IMR-90 (cell line): Measurements from ENCODE around the gene TUFM. TPM values are rescaled to one million over a fixed set of nuclear protein-coding genes. Genes with fewer than 3 reads are reported as not detected.

Experiments used
- ATAC-seq: fragments of 200-7000 bp; cut with Tn5 transposase; 2 replicates; pipeline ENCODE4 v1.9.1; 2020; ENCODE audit warnings: low read depth, mild to moderate bottlenecking, moderate library complexity
- BruUV-seq: library from RNA; stranded (reverse); fragments of 400-500 nt; replicated peaks from 2 replicates; lab custom pipeline; 2021; lab: Mats Ljungman, UMichigan
- CTCF ChIA-PET: fragments of 300-600 bp; formaldehyde crosslinking; extraction: SDS; loops from one replicate; lab custom pipeline; 2021; ENCODE audit warnings: antibody characterized with exemption; lab: Yijun Ruan, JAX
- POLR2A ChIA-PET: fragments of 300-600 bp; sonication (Branson Sonifier 250); formaldehyde crosslinking; loops from one replicate; lab custom pipeline; 2022; ENCODE audit warnings: antibody characterized with exemption; ENCODE audit not compliant: unreplicated experiment; lab: Charles Lee
- DNase-seq: peaks from one replicate; pipeline ENCODE4 v3.0.0; 2013
- H2AFZ ChIP-seq: replicated peaks from 2 replicates; pipeline ENCODE3; 2013; ENCODE audit warnings: low read length, mild to moderate bottlenecking; ENCODE audit not compliant: poor library complexity
- H2AK5ac ChIP-seq: 2 replicates; pipeline ENCODE4 v1.6.1; 2013; ENCODE audit warnings: low read depth, low read length, inconsistent platforms
- H2AK9ac ChIP-seq: replicated peaks from 2 replicates; pipeline ENCODE3; 2013; ENCODE audit warnings: mild to moderate bottlenecking, low read depth, low read length, moderate library complexity; ENCODE audit not compliant: poor library complexity
- H2BK120ac ChIP-seq: 2 replicates; pipeline ENCODE4 v1.6.1; 2013; ENCODE audit warnings: low read depth, low read length, inconsistent platforms
- H2BK15ac ChIP-seq: 3 replicates; pipeline ENCODE4 v1.6.1; 2013; ENCODE audit warnings: low read depth, low read length, inconsistent platforms
- H2BK20ac ChIP-seq: 2 replicates; pipeline ENCODE4 v1.6.1; 2013; ENCODE audit warnings: low read depth, mild to moderate bottlenecking, inconsistent platforms, low read length, moderate library complexity
- H2BK5ac ChIP-seq: 2 replicates; pipeline ENCODE4 v1.6.1; 2013; ENCODE audit warnings: mild to moderate bottlenecking, low read depth, low read length, inconsistent platforms; ENCODE audit not compliant: poor library complexity, severe bottlenecking
- H3K14ac ChIP-seq: replicated peaks from 2 replicates; pipeline ENCODE4 v1.6.1; 2013; ENCODE audit warnings: low read depth, low read length, inconsistent platforms
- H3K18ac ChIP-seq: 2 replicates; pipeline ENCODE4 v1.6.1; 2013; ENCODE audit warnings: low read depth, low read length, control low read depth
- H3K23ac ChIP-seq: 2 replicates; pipeline ENCODE4 v1.6.1; 2013; ENCODE audit warnings: low read depth, low read length, inconsistent platforms
- H3K27ac ChIP-seq: 2 replicates; pipeline ENCODE4 v1.5.1; 2013; ENCODE audit warnings: mild to moderate bottlenecking, control low read depth, low read length; ENCODE audit not compliant: insufficient read depth
- H3K27me3 ChIP-seq: 2 replicates; pipeline ENCODE4 v1.6.1; 2013; ENCODE audit warnings: low read length; ENCODE audit not compliant: control insufficient read depth, insufficient read depth
- H3K36me3 ChIP-seq: 2 replicates; pipeline ENCODE4 v1.6.1; 2013; ENCODE audit warnings: low read length, mixed read lengths; ENCODE audit not compliant: control insufficient read depth, insufficient read depth
- H3K4ac ChIP-seq: 2 replicates; pipeline ENCODE4 v1.6.1; 2013; ENCODE audit warnings: low read depth, low read length, inconsistent platforms
- H3K4me1 ChIP-seq: 2 replicates; pipeline ENCODE4 v1.6.1; 2013; ENCODE audit warnings: low read length, mixed read lengths; ENCODE audit not compliant: control insufficient read depth, insufficient read depth
- H3K4me2 ChIP-seq: 2 replicates; pipeline ENCODE4 v1.6.1; 2013; ENCODE audit warnings: low read depth, mild to moderate bottlenecking, control low read depth, low read length, moderate library complexity
- H3K4me3 ChIP-seq: 2 replicates; pipeline ENCODE4 v1.5.1; 2013; ENCODE audit warnings: low read depth, mild to moderate bottlenecking, control low read depth, low read length, moderate library complexity; ENCODE audit not compliant: insufficient read depth
- H3K56ac ChIP-seq: 2 replicates; pipeline ENCODE4 v1.6.1; 2013; ENCODE audit warnings: low read length, inconsistent platforms; ENCODE audit not compliant: insufficient read depth; ENCODE audit errors: extremely low read depth
- H3K79me1 ChIP-seq, 2 experiments: 2 replicates each; pipeline ENCODE4 v1.6.1; 2013; ENCODE audit warnings: low read length in 2 of 2, inconsistent platforms in 1 of 2, low read depth in 1 of 2
- H3K9ac ChIP-seq: 2 replicates; pipeline ENCODE4 v1.6.1; 2013; ENCODE audit warnings: low read depth, low read length, control low read depth
- H3K9me1 ChIP-seq: 2 replicates; pipeline ENCODE4 v1.6.1; 2013; ENCODE audit warnings: low read length, inconsistent platforms; ENCODE audit not compliant: insufficient read depth
- H3K9me3 ChIP-seq: 2 replicates; pipeline ENCODE4 v1.6.1; 2013; ENCODE audit warnings: low read length; ENCODE audit not compliant: control insufficient read depth, insufficient read depth
- H4K20me1 ChIP-seq: 2 replicates; pipeline ENCODE4 v1.6.1; 2013; ENCODE audit warnings: low read length, inconsistent platforms; ENCODE audit not compliant: insufficient read depth
- H4K5ac ChIP-seq: 2 replicates; pipeline ENCODE4 v1.6.1; 2013; ENCODE audit warnings: mild to moderate bottlenecking, low read depth, low read length, control low read depth
- H4K8ac ChIP-seq, 2 experiments: 2 replicates each; pipeline ENCODE4 v1.6.1; 2013; ENCODE audit warnings: low read depth in 2 of 2, low read length in 2 of 2, control low read depth in 1 of 2, inconsistent platforms in 1 of 2
- H4K91ac ChIP-seq: 2 replicates; pipeline ENCODE4 v1.6.1; 2013; ENCODE audit warnings: low read depth, low read length, inconsistent platforms; ENCODE audit not compliant: insufficient read depth
- CTCF ChIP-seq: conservative IDR thresholded peaks from 2 replicates; pipeline ENCODE4 v1.5.1; 2012; ENCODE audit warnings: mild to moderate bottlenecking, low read depth, low read length, improper control_type of control experiment
- FOS ChIP-seq: fragments of 150-350 bp; IDR thresholded peaks from 2 replicates; pipeline ENCODE4 v1.6.1; 2016; ENCODE audit warnings: low read depth, low read length
- WGBS, 2 experiments: methylation state at CpG; one replicate each; pipeline versions ENCODE4 v1.1.5 to v1.1.7; 2013; ENCODE audit warnings: missing lambda C conversion rate in 2 of 2; ENCODE audit not compliant: insufficient read length in 1 of 2; ENCODE audit errors: extremely low coverage in 2 of 2; 5-methylcytosine and 5-hydroxymethylcytosine counted together
- dilution Hi-C: fragments of 300-500 bp; cut with HindIII; formaldehyde crosslinking; loops from one replicate; pipeline ENCODE4 v1.14.3; 2018; ENCODE audit warnings: low sequenced_read_pairs; ENCODE audit not compliant: unreplicated experiment
- in situ Hi-C: fragments of 300-500 bp; cut with MboI; formaldehyde crosslinking; loops from 3 replicates; pipeline ENCODE4 v1.14.3; 2019; ENCODE audit warnings: low sequenced_read_pairs, inconsistent platforms, mixed read lengths
- intact Hi-C: fragments of 100-400 bp; cut with micrococcal nuclease; formaldehyde crosslinking; loops from 2 replicates; pipeline ENCODE4 v1.10.0; 2022
- polyA plus RNA-seq, 3 experiments: library from polyadenylated mRNA; depleted of rRNA; stranded (reverse); fragments of >200 nt; gene quantifications; 2 replicates each; pipeline ENCODE4 v1.2.3, GENCODE V29; 2012; ENCODE audit warnings: low replicate concordance in 1 of 3
- total RNA-seq: library from RNA; depleted of rRNA; stranded (reverse); fragments of >200 nt; gene quantifications from 2 replicates; pipeline ENCODE4 v1.2.3, GENCODE V29; 2012

TUFM gene
- total and polyA plus RNA-seq, 2 of the 4 experiments (the other 2 are of a cell fraction): 80.3 to 126 TPM

- dilution Hi-C loops: no loop called here
- POLR2A ChIA-PET: no interaction called here
- TF ChIP-seq CTCF (peak; percentile 15; the same call in 1 of the 2 replicates), FOS (no peak)
- H3K56ac ChIP-seq: peak overlapping the region; percentile 29; the same call in 1 of the 2 replicates
- H4K20me1 ChIP-seq: peaks cover 65% of the 10 kb centered on the region
- no peak overlapping the region for H2AK5ac ChIP-seq
- H3K36me3 ChIP-seq: peaks cover 43% of the 10 kb centered on the region
- no peak overlapping the region for H3K4ac ChIP-seq
- no peaks in the 10 kb centered on the region for H3K27me3 ChIP-seq
- no peak overlapping the region for H2BK5ac ChIP-seq
- no peak overlapping the region for H2AK9ac ChIP-seq
- no peak overlapping the region for H3K27ac ChIP-seq
- ATAC-seq (no peak), DNase-seq (peak; percentile 34)
- H4K8ac ChIP-seq: no peak overlapping the region
- H3K79me1 ChIP-seq: peaks cover 50 to 71% of the 10 kb centered on the region in 2 experiments
- H3K4me3 ChIP-seq: no peak overlapping the region
- H2BK120ac ChIP-seq: no peak overlapping the region
- H3K9ac ChIP-seq: no peak overlapping the region; the same call in 1 of the 2 replicates
- WGBS, 2 experiments: 13% methylated on average over 3 of the region's 6 CpGs; no CpG with 5 or more reads in 1 of the 2 experiments
- no peak overlapping the region for H2BK15ac ChIP-seq
- CTCF ChIA-PET: no interaction called here
- no peak overlapping the region for H2BK20ac ChIP-seq
- H3K18ac ChIP-seq: no peak overlapping the region
- BruUV-seq: no TSS peak
- peaks cover 4% of the 10 kb centered on the region; the same call in 1 of the 2 replicates for H3K4me1 ChIP-seq
- H3K14ac ChIP-seq: no peak overlapping the region
- H3K9me3 ChIP-seq: no peaks in the 10 kb centered on the region
- H3K4me2 ChIP-seq: peak overlapping the region; percentile 47; the same call in 1 of the 2 replicates
- peak overlapping the region; percentile 23; the same call in 1 of the 2 replicates for H3K23ac ChIP-seq
- H4K5ac ChIP-seq: no peak overlapping the region
- H4K91ac ChIP-seq: no peak overlapping the region
- H3K9me1 ChIP-seq: peaks cover 5% of the 10 kb centered on the region
- no peak overlapping the region for H2AFZ ChIP-seq
- in situ Hi-C loops: no loop called here
- intact Hi-C loops: no loop called here
Observed at GRCh38 chr16:28826141-28826540, 20.0 kb downstream of the TUFM start.
